ENCODE measurements around the gene UIMC1. TPM values are rescaled to one million over a fixed set of nuclear protein-coding genes. Genes with fewer than 3 reads are reported as not detected.

The UIMC1 gene
- total and polyA plus RNA-seq, 2 of the 13 experiments (the other 11 are each of a cell fraction or from before 2014, with no cell fraction given): 18.9 to 32.7 TPM

- no TSS peak for BruUV-seq (replicated peaks)
- in situ Hi-C loops (cut with HindIII; ENCODE audit: extremely low pct_ligation_motif_present, low pct_unique_long_range_greater_than_20kb): no loop called here
- Histone ChIP-seq H3K4me2 (ENCODE audit: low read depth, low read length) (peak overlapping the region; percentile 83), H3K4me1 (ENCODE audit: insufficient read depth, low read length) (peaks cover 20% of the 10 kb centered on the region), H3K36me3 (replicated peaks in 1 of 2; ENCODE audit: control insufficient read depth in 1 of 2, insufficient read depth in 2 of 2, low read length in 2 of 2) (no peaks in the 10 kb centered on the region), H3K9ac (ENCODE audit: insufficient read depth, low read depth, low read length) (peak overlapping the region; percentile 96), H3K9me3 (ENCODE audit: low read length) (no peaks in the 10 kb centered on the region), H3K79me2 (ENCODE audit: insufficient read depth, low read length) (peaks cover 59% of the 10 kb centered on the region), H3K27ac (ENCODE audit: extremely low read length, insufficient read depth, low read length) (peak overlapping the region; percentile 96), H3K4me3 (replicated peaks in 1 of 3; ENCODE audit: insufficient read depth in 1 of 3, low read depth in 2 of 3, low read length in 3 of 3) (peak overlapping the region; percentile 97 to 99 (median 99)), H2AFZ (ENCODE audit: low read length) (no peak overlapping the region), H3K27me3 (ENCODE audit: control insufficient read depth in 1 of 2, insufficient read depth in 2 of 2, low read length in 2 of 2) (no peaks in the 10 kb centered on the region), H4K20me1 (ENCODE audit: insufficient read depth, low read length) (peaks cover 22% of the 10 kb centered on the region)
- DNase-seq (ENCODE audit: low spot score) (peak; percentile 54), FAIRE-seq (no peak), ATAC-seq (peak; percentile 89)
- WGBS (ENCODE audit: low lambda C conversion rate): under 1% methylated on average over 30 of the region's 51 CpGs
- intact Hi-C loops (cut with micrococcal nuclease; ENCODE audit: unreplicated experiment): loop anchor here (1.0 kb wide), 1 partner anchor 17 kb away; the partner anchor contains the start of gene ZNF346
- CTCF ChIA-PET (ENCODE audit: low intra/inter-chr PET ratio, low total read pairs): no interaction called here
- POLR2A ChIA-PET: interaction anchor here (1.0 to 3.1 kb wide), 8 partner anchors 9 to 106 kb away, joined by 3 to 17 read pairs (median 10); partner anchors contain the start of genes FGFR4 and ZNF346
- TF ChIP-seq ZNF275 (CRISPR knock-in tag; IDR thresholded peaks at IDR 0.05; ENCODE audit: borderline replicate concordance) (no peak), TGIF2 (CRISPR knock-in tag; IDR thresholded peaks at IDR 0.05) (0 out of 2 replicates have a peak, but pooled peaks have one; percentile 26), MXI1 (IDR thresholded peaks at IDR 0.05; ENCODE audit: borderline replicate concordance, low read depth, low read length) (peak; percentile 45; the same call in 1 of the 3 replicates), CSRNP2 (CRISPR knock-in tag; conservative IDR thresholded peaks at IDR 0.05; ENCODE audit: low read depth) (no peak), ZNF800 (CRISPR knock-in tag; IDR thresholded peaks at IDR 0.05) (0 out of 2 replicates have a peak, but pooled peaks have one; percentile 21), U2AF1 (optimal IDR thresholded peaks at IDR 0.05; ENCODE audit: low read depth, low read length) (peak; percentile 77), ZNF788 (CRISPR knock-in tag; IDR thresholded peaks at IDR 0.05; ENCODE audit: borderline replicate concordance) (0 out of 2 replicates have a peak, but pooled peaks have one; percentile 1), DNMT3B (CRISPR knock-in tag; conservative IDR thresholded peaks at IDR 0.05) (0 out of 2 replicates have a peak, but pooled peaks have one; percentile 14), KLF13 (CRISPR knock-in tag; IDR thresholded peaks at IDR 0.05) (no peak), FOXM1 (CRISPR knock-in tag; IDR thresholded peaks at IDR 0.05) (no peak), HMGXB4 (CRISPR knock-in tag; IDR thresholded peaks at IDR 0.05; ENCODE audit: borderline replicate concordance in 1 of 2, low read depth in 1 of 2) (peak; percentile 73 to 78; a peak in 2 of 4 replicates), ZNF703 (CRISPR knock-in tag; IDR thresholded peaks at IDR 0.05; ENCODE audit: borderline replicate concordance) (0 out of 2 replicates have a peak, but pooled peaks have one; percentile 76), BRD4 (CRISPR knock-in tag; IDR thresholded peaks at IDR 0.05) (0 out of 2 replicates have a peak, but pooled peaks have one; percentile 1)
Measured at GRCh38 chr5:177005619-177006264, 837 bp downstream of the UIMC1 start.
